ENCODE measurements around the gene RAB27A.

DNA sequence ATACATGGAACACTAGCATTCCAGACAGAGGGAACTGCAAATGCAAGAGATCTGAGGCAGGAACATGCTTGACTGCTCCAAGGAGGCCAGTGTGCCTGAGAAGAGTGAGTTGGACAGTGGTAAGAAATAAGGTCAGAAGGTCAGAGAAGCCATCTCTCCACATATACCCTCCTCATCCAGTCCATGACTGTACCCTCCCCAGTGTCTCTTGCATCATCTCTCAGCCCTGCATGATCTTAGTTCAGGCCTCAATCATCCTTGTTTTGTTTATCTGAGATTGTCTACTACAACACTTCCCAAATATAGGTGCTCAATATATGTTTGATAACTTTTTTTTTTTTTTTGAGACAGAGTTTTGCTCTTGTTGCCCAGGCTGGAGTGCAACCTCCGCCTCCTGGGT is 87.4 kb downstream of the RAB27A start:
- no peak for TF ChIP-seq CTCF (IDR thresholded peaks at IDR 0.05)
- no peak for TF ChIP-seq POLR2A (IDR thresholded peaks at IDR 0.05)
- no peak for TF ChIP-seq POLR2AphosphoS5 (IDR thresholded peaks at IDR 0.05)

Data from prostate gland (tissue), 2 donors.